ENCODE measurements around the gene CATSPERE. TPM values are rescaled to one million over a fixed set of nuclear protein-coding genes. Genes with fewer than 3 reads are reported as not detected.
A peak's percentile ranks its signal among the peaks of the same experiment; 100 is the strongest.

CATSPERE gene
- total RNA-seq, 1 experiment from 2014 or later: 0.14 TPM

- no peaks in the 10 kb centered on the region for H3K9me3 ChIP-seq
- Mint-ChIP-seq H3K9me3 (ENCODE audit: unreplicated experiment) (no peaks in the 10 kb centered on the region), H3K4me3 (ENCODE audit: unreplicated experiment) (no peak within 1 kb of the TSS), H3K36me3 (ENCODE audit: insufficient read depth, unreplicated experiment) (peaks cover 12% of the 10 kb centered on the region), H3K27ac (ENCODE audit: unreplicated experiment) (peak within 1 kb of the TSS; percentile 42), H3K4me1 (ENCODE audit: low read depth, unreplicated experiment) (peaks cover 15% of the 10 kb centered on the region), H3K27me3 (ENCODE audit: insufficient read depth, unreplicated experiment) (no peaks in the 10 kb centered on the region)
- H3K36me3 ChIP-seq (ENCODE audit: control insufficient read depth, insufficient read depth, low read length): peaks cover 2% of the 10 kb centered on the region; the same call in 1 of the 2 replicates
- CTCF ChIA-PET: interaction anchor here (1.0 kb wide), 2 partner anchors 49 kb away, joined by 5 to 7 read pairs; no protein-coding TSS in a partner anchor
- no TSS peak for BruUV-seq (replicated peaks)
- no peaks in the 10 kb centered on the region for H3K27me3 ChIP-seq (replicated peaks; ENCODE audit: control insufficient read depth, insufficient read depth, low read length)
- DNase-seq: peak; percentile 98 to 99
- H3K4me3 ChIP-seq (ENCODE audit: low read depth, low read length): peak within 1 kb of the TSS; percentile 93
- TF ChIP-seq CTCF (IDR thresholded peaks at IDR 0.05; ENCODE audit: insufficient read depth in 1 of 2, low read depth in 1 of 2, low read length in 1 of 2, severe bottlenecking in 1 of 2, unreplicated experiment in 1 of 2): peak; percentile 30 to 50
- peaks cover 22% of the 10 kb centered on the region for H3K4me1 ChIP-seq
- POLR2A ChIA-PET: no interaction called here
- intact Hi-C loops (cut with micrococcal nuclease; ENCODE audit: unreplicated experiment): loop anchor here (1.0 to 5.0 kb wide), 5 partner anchors 38 to 319 kb away; partner anchors contain the start of gene COX20
Measured at GRCh38 chr1:244652623-244653438, 191.8 kb downstream of the CATSPERE start, which contains the start of gene DESI2. DESI2 (plus strand) TSS chr1:244653126; CDS start chr1:244653314, 188 bp downstream.

GRCh38 chr1:244653439-244654107, 192.5 kb downstream of the CATSPERE start:
- H3K9me3 Mint-ChIP-seq (ENCODE audit: unreplicated experiment): no peaks in the 10 kb centered on the region
- peak in 1 of 2 experiments; percentile 19 for DNase-seq
- H3K4me3 ChIP-seq (ENCODE audit: low read depth, low read length): peak overlapping the region; percentile 93
- no peak for TF ChIP-seq CTCF (IDR thresholded peaks at IDR 0.05; ENCODE audit: insufficient read depth in 1 of 2, low read depth in 1 of 2, low read length in 1 of 2, severe bottlenecking in 1 of 2, unreplicated experiment in 1 of 2)
- no peaks in the 10 kb centered on the region for H3K27me3 Mint-ChIP-seq (ENCODE audit: insufficient read depth, unreplicated experiment)
- intact Hi-C loops (cut with micrococcal nuclease; ENCODE audit: unreplicated experiment): loop anchor here (1.0 to 5.0 kb wide), 3 partner anchors 39 to 319 kb away; no protein-coding TSS in a partner anchor
- peaks cover 2% of the 10 kb centered on the region; the same call in 1 of the 2 replicates for H3K36me3 ChIP-seq (ENCODE audit: control insufficient read depth, insufficient read depth, low read length)
- ChIA-PET POLR2A (no interaction called here), CTCF (interaction anchor here (1.0 kb wide), 1 partner anchor 50 kb away, joined by 5 read pairs; no protein-coding TSS in a partner anchor)
- H3K36me3 Mint-ChIP-seq (ENCODE audit: insufficient read depth, unreplicated experiment): peaks cover 19% of the 10 kb centered on the region
- no peak overlapping the region for H3K4me3 Mint-ChIP-seq (ENCODE audit: unreplicated experiment)
- no peak overlapping the region for H3K27ac Mint-ChIP-seq (ENCODE audit: unreplicated experiment)
- H3K4me1 Mint-ChIP-seq (ENCODE audit: low read depth, unreplicated experiment): peaks cover 15% of the 10 kb centered on the region
- BruUV-seq (replicated peaks): no TSS peak
- no peaks in the 10 kb centered on the region for H3K27me3 ChIP-seq (replicated peaks; ENCODE audit: control insufficient read depth, insufficient read depth, low read length)
- H3K9me3 ChIP-seq: no peaks in the 10 kb centered on the region
- H3K4me1 ChIP-seq: peaks cover 22% of the 10 kb centered on the region
